PC-9 (cell line): ENCODE data around the gene SMIM5. TPM values are rescaled to one million over a fixed set of nuclear protein-coding genes. Genes with fewer than 3 reads are reported as not detected.

ENCODE experiments used
- BruUV-seq: library from RNA; stranded (reverse); fragments of 400-500 nt; replicated peaks from 2 replicates; lab custom pipeline; 2021; lab: Mats Ljungman, UMichigan
- CTCF ChIA-PET: fragments of 300-600 bp; sonication (Branson Sonifier 250); formaldehyde crosslinking; loops from one replicate; lab custom pipeline; 2022; ENCODE audit warnings: antibody characterized with exemption; lab: Charles Lee
- POLR2A ChIA-PET: fragments of 300-600 bp; sonication (Branson Sonifier 250); formaldehyde crosslinking; loops from one replicate; lab custom pipeline; 2022; ENCODE audit warnings: antibody characterized with exemption; ENCODE audit not compliant: unreplicated experiment; lab: Charles Lee
- DNase-seq, 2 experiments: peaks; one replicate each; pipeline versions ENCODE4 v3.0.0 to v3.0.0-alpha.2; 2015 to 2022; ENCODE audit warnings: mixed read lengths in 1 of 2
- H2AFZ ChIP-seq: fragments of 200-600 bp; sonication (generic); 2 replicates; pipeline ENCODE4 v1.8.1; 2017; ENCODE audit warnings: antibody characterized with exemption
- H3F3A ChIP-seq: fragments of 200-600 bp; sonication (generic); 2 replicates; pipeline ENCODE4 v1.8.1; 2017; ENCODE audit warnings: antibody characterized with exemption, mild to moderate bottlenecking, low read depth; ENCODE audit not compliant: insufficient read depth
- H3K27ac ChIP-seq: fragments of 200-600 bp; sonication (generic); 2 replicates; pipeline ENCODE4 v1.6.1; 2016; ENCODE audit warnings: mixed run types
- H3K27me3 ChIP-seq: fragments of 200-600 bp; sonication (generic); 2 replicates; pipeline ENCODE4 v1.6.1; 2016; ENCODE audit warnings: low read depth, mixed run types; ENCODE audit not compliant: insufficient read depth
- H3K36me3 ChIP-seq: fragments of 200-600 bp; sonication (generic); 2 replicates; pipeline ENCODE4 v1.6.1; 2016; ENCODE audit warnings: low read depth, mixed run types
- H3K4me1 ChIP-seq: fragments of 200-600 bp; sonication (generic); replicated peaks from 2 replicates; pipeline ENCODE4 v1.6.1; 2016; ENCODE audit warnings: mixed run types; ENCODE audit not compliant: insufficient read depth
- H3K4me2 ChIP-seq: fragments of 200-600 bp; sonication (generic); 2 replicates; pipeline ENCODE4 v1.6.1; 2017; ENCODE audit warnings: mixed run types
- H3K4me3 ChIP-seq: fragments of 200-600 bp; sonication (generic); 2 replicates; pipeline ENCODE4 v1.6.1; 2016; ENCODE audit warnings: mixed run types
- H3K79me2 ChIP-seq: fragments of 200-600 bp; sonication (generic); 2 replicates; pipeline ENCODE4 v1.6.1; 2017; ENCODE audit warnings: low read depth, mixed run types
- H3K9me2 ChIP-seq: fragments of 200-600 bp; sonication (generic); 2 replicates; pipeline ENCODE4 v1.8.1; 2017; ENCODE audit warnings: mild to moderate bottlenecking; ENCODE audit not compliant: insufficient read depth
- H3K9me3 ChIP-seq: fragments of 200-600 bp; sonication (generic); 2 replicates; pipeline ENCODE4 v1.8.1; 2016; ENCODE audit warnings: low read depth; ENCODE audit not compliant: insufficient read depth
- H4K20me1 ChIP-seq: fragments of 200-600 bp; sonication (generic); 2 replicates; pipeline ENCODE4 v1.8.1; 2017; ENCODE audit not compliant: insufficient read depth
- EZH2 ChIP-seq: fragments of 200-600 bp; sonication (generic); IDR thresholded peaks from 2 replicates; pipeline ENCODE4 v1.8.0; 2017; ENCODE audit warnings: antibody characterized with exemption, low read depth
- intact Hi-C: fragments of 100-400 bp; cut with micrococcal nuclease; formaldehyde crosslinking; loops from one replicate; pipeline ENCODE4 v1.10.0; 2022; ENCODE audit not compliant: unreplicated experiment
- total RNA-seq: library from RNA; stranded (reverse); gene quantifications from 2 replicates; pipeline ENCODE4 v1.2.3, GENCODE V29; 2021
- TF ChIP-seq, protein P1 (sequence below): fragments of 200-600 bp; sonication (generic); conservative IDR thresholded peaks from 2 replicates; pipeline ENCODE4 v1.6.1; 2017; ENCODE audit warnings: mixed run types, antibody characterized with exemption, mild to moderate bottlenecking, moderate library complexity

Gene SMIM5
- total RNA-seq, 1 experiment from 2014 or later = 0.31 TPM

DNA sequence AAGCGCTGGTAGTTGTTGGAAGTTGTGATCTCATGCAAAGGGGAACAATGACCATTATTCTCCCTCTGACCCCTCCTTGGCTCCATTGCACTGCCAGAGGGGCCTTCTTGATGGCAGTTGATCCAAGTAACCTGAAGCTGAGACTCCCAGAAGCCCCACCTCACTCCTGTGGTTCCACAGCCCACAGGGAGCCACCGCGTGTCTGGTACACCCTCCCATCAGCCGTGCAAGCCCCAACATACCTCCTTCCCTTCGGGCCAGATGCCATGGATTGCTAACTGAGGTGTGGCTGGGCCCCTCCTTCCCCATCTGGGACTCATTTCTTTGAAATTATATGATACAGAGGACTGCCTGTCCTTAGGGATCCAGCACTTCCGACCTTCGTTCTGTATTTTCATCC, 51.7 kb downstream of the SMIM5 start:
- peaks cover 58% of the 10 kb centered on the region for H3F3A ChIP-seq

DNA sequence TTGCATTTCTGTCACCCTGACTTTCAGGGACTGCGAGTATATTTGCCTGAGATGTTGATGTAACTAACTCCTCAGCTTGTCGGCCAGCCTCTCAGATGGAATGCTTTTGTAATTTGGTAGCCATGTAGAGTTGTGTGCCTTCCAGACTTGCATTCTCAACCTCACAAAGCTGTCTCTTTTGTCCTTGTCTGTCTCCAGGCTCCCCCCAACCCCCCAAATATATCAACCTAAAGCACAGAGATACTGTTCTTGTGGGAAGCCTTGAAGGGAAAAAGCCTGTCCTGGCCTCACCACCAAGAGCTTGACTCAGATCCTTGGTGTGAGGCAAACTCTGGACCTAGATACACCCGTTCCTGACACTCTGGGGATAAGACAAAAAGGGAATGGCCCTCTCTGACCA, 52.3 kb downstream of the SMIM5 start:
- Histone ChIP-seq H3K27ac (peak overlapping the region; percentile 76), H3K36me3 (0 out of 2 replicates have a peak, but pooled peaks cover 4% of the 10 kb centered on the region), H3K4me1 (peaks cover 88% of the 10 kb centered on the region), H3K27me3 (no peaks in the 10 kb centered on the region), H3F3A (peaks cover 60% of the 10 kb centered on the region), H2AFZ (no peak overlapping the region), H3K9me2 (no peaks in the 10 kb centered on the region), H4K20me1 (no peaks in the 10 kb centered on the region), H3K9me3 (no peaks in the 10 kb centered on the region), H3K4me3 (no peak overlapping the region), H3K79me2 (peaks cover 72% of the 10 kb centered on the region), H3K4me2 (peak overlapping the region; percentile 50)
- no peak for TF ChIP-seq EZH2
- TF ChIP-seq, protein P1, sequence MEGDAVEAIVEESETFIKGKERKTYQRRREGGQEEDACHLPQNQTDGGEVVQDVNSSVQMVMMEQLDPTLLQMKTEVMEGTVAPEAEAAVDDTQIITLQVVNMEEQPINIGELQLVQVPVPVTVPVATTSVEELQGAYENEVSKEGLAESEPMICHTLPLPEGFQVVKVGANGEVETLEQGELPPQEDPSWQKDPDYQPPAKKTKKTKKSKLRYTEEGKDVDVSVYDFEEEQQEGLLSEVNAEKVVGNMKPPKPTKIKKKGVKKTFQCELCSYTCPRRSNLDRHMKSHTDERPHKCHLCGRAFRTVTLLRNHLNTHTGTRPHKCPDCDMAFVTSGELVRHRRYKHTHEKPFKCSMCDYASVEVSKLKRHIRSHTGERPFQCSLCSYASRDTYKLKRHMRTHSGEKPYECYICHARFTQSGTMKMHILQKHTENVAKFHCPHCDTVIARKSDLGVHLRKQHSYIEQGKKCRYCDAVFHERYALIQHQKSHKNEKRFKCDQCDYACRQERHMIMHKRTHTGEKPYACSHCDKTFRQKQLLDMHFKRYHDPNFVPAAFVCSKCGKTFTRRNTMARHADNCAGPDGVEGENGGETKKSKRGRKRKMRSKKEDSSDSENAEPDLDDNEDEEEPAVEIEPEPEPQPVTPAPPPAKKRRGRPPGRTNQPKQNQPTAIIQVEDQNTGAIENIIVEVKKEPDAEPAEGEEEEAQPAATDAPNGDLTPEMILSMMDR = no peak
- TSS peak; percentile 89 for BruUV-seq
- ChIA-PET POLR2A (interaction anchor here (0.5 to 2.3 kb wide), 3 partner anchors 36 to 566 kb away, joined by 3 to 13 read pairs (median 8); partner anchors contain the start of genes ITGB4 and TRIM47), CTCF (interaction anchor here (0.6 kb wide), 1 partner anchor 35 kb away, joined by 3 read pairs; no protein-coding TSS in a partner anchor)
- no peak for DNase-seq
- intact Hi-C loops = loop anchor here (1.0 to 2.0 kb wide), 3 partner anchors 38 to 191 kb away; no protein-coding TSS in a partner anchor

More for the DNA sequence above, 51.7 kb downstream of the SMIM5 start:
- ChIA-PET POLR2A (interaction anchor here (0.5 to 2.3 kb wide), 4 partner anchors 15 to 566 kb away, joined by 3 to 13 read pairs (median 6); partner anchors contain the start of genes ITGB4 and TRIM47), CTCF (interaction anchor here (0.6 kb wide), 2 partner anchors 25 to 36 kb away, joined by 3 to 5 read pairs; no protein-coding TSS in a partner anchor)
- Histone ChIP-seq H2AFZ (no peak overlapping the region), H3K27ac (peak overlapping the region; percentile 76), H3K27me3 (no peaks in the 10 kb centered on the region), H3K36me3 (0 out of 2 replicates have a peak, but pooled peaks cover 4% of the 10 kb centered on the region), H3K9me3 (no peaks in the 10 kb centered on the region), H3K4me2 (peak overlapping the region; percentile 50), H3K4me3 (no peak overlapping the region), H4K20me1 (no peaks in the 10 kb centered on the region), H3K79me2 (peaks cover 70% of the 10 kb centered on the region), H3K9me2 (no peaks in the 10 kb centered on the region), H3K4me1 (peaks cover 88% of the 10 kb centered on the region)
- no TSS peak for BruUV-seq
- intact Hi-C loops = loop anchor here (1.0 to 2.0 kb wide), 3 partner anchors 38 to 192 kb away; no protein-coding TSS in a partner anchor
- peak; percentile 86 to 96 for DNase-seq
- TF ChIP-seq, protein P1 = no peak
- TF ChIP-seq EZH2 = no peak

DNA sequence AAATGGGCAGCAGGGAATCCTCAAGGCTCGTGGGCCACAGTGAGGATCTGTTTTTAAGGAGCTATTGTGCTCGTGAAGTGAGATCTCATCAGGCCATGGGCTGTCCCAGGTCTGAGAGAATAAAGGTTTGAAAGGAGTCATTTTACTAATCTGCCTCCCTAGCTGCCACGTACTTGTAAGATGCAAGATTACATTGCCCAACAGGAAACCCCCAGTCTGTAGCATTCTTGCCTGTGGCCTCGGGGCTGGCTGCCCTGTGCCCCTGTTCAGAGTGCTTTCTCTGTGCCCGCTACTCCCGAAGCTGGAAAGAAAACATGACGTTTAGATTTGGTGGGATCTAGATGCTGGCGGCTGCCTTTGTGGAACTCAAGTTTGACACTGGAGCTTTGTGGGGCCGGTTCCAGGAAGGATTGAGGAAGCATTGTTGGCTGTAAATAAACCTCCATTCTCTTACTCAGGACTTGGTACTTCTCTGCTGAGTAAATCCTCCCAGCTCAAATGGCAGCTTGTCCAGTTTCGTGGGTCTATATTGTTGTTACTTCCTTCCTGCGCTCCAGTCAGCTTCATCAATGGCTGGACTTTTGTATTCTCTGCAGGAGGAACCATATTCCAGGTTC, 55.1 kb downstream of the SMIM5 start:
- H3K4me2 ChIP-seq = peak overlapping the region; percentile 71
- H3K9me2 ChIP-seq = no peaks in the 10 kb centered on the region
- peak overlapping the region; percentile 84 for H3K27ac ChIP-seq
- intact Hi-C loops = no loop called here
- TF ChIP-seq, protein P1 = no peak
- no peak for TF ChIP-seq EZH2
- H4K20me1 ChIP-seq = no peaks in the 10 kb centered on the region
- POLR2A ChIA-PET = interaction anchor here (0.6 to 1.2 kb wide), 7 partner anchors 7 to 1436 kb away, joined by 3 to 30 read pairs (median 7); no protein-coding TSS in a partner anchor
- BruUV-seq = no TSS peak
- H3K4me1 ChIP-seq = peaks cover 75% of the 10 kb centered on the region
- H3F3A ChIP-seq = peaks cover 50% of the 10 kb centered on the region
- no peak overlapping the region for H2AFZ ChIP-seq
- peaks cover 80% of the 10 kb centered on the region for H3K79me2 ChIP-seq
- no peak overlapping the region for H3K4me3 ChIP-seq
- peak; percentile 61 to 69 for DNase-seq
- CTCF ChIA-PET = interaction anchor here (0.6 to 1.3 kb wide), 4 partner anchors 10 to 595 kb away, joined by 3 to 10 read pairs (median 6); no protein-coding TSS in a partner anchor
- no peaks in the 10 kb centered on the region for H3K27me3 ChIP-seq
- no peaks in the 10 kb centered on the region for H3K9me3 ChIP-seq
- H3K36me3 ChIP-seq = peaks cover 14% of the 10 kb centered on the region; the same call in 1 of the 2 replicates
